ENCODE measurements around the gene NPTX1.
A peak's percentile ranks its signal among the peaks of the same experiment; 100 is the strongest.

Gene NPTX1

DNA sequence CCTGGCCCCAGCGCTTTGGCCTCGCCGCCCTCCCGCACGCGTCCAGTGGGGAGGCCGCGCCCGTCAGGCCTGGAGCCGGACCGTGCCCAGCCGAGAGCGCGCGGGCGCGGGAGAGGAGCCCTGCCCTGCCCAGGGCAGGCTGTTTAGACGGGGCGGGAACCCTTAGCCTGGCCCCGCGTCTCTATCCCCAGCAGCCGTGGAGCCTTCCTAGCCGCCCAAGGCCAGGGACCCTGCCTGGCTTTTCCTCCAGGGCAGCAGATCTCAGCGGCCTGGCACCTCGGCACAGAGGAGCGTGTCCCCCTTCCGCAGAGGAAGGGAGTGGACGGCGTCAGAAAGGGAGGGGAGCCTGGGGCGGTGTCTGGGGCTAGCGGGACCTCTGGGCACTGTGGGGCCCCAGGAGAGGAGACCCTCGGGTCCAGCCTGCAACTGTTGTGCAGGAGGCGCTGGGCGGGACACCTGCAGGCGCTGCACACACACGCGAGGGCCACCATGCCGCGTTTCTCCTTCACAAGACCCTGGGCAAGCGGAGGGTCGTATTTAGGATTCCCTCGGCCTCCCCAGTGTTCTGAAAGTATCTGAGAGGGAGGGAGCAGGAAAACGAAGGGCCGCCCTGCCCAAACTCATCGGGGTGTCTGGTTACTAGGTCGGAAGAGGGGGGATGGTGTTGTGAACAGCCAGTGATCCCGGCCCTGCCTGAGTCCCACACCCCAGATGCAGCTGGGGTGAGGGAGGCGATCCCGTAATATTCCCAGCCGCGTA lies 2.3 kb upstream of the NPTX1 start:
- no peak for DNase-seq (ENCODE audit: low read depth)
- no peak overlapping the region for H3K4me3 ChIP-seq (ENCODE audit: low read length)

DNA sequence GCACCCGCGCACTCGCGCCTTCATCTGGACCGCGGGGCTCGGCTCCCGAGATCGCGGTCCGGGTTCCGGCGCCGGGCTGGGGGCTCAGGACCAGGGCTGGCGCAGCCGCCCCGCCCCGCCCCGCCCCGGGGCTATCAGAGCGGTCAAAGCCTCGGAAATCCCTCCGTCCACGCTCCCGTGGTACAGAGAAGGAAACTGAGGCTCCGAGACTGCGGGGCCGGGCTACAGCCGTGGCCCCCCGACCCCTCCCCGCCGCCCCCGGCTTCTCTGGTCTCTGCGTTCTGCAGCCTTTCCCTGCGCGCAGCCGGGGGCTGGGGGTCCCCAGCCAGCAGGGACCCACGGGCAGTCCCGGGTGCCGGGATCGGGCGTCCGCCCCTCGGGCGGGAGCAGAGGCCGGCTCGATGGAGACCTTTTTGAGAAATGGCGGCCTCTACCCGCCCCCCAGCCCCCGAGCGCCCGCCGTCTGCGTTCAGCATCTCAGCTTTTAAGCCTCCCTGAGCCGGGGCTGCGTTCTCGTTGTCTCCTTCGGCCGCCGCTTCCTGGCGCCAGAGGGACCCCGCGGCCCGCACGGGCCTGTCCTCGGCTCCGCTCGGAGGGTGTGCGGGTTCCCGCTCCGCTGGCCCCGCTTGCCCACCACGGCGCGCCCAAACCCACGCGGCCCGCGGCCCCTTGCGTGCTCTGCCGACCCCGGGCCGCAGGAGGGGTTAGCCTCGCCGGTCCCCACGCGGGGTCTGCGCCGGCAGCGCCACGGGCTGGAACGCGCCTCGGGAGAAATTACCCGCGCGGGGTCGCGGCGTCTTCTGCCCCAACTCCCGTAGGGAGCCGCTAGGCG lies 1.5 kb upstream of the NPTX1 start:
- H3K4me3 ChIP-seq (ENCODE audit: low read length), result no peak overlapping the region
- TF ChIP-seq, protein P1, sequence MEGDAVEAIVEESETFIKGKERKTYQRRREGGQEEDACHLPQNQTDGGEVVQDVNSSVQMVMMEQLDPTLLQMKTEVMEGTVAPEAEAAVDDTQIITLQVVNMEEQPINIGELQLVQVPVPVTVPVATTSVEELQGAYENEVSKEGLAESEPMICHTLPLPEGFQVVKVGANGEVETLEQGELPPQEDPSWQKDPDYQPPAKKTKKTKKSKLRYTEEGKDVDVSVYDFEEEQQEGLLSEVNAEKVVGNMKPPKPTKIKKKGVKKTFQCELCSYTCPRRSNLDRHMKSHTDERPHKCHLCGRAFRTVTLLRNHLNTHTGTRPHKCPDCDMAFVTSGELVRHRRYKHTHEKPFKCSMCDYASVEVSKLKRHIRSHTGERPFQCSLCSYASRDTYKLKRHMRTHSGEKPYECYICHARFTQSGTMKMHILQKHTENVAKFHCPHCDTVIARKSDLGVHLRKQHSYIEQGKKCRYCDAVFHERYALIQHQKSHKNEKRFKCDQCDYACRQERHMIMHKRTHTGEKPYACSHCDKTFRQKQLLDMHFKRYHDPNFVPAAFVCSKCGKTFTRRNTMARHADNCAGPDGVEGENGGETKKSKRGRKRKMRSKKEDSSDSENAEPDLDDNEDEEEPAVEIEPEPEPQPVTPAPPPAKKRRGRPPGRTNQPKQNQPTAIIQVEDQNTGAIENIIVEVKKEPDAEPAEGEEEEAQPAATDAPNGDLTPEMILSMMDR (IDR thresholded peaks at IDR 0.05; ENCODE audit: insufficient read depth, low read depth, low read length, missing control alignments), result peak; percentile 33
- DNase-seq (ENCODE audit: low read depth), result peak; percentile 53

More for the DNA sequence above, 2.3 kb upstream of the NPTX1 start:
- TF ChIP-seq, protein P1 (IDR thresholded peaks at IDR 0.05; ENCODE audit: insufficient read depth, low read depth, low read length, missing control alignments), result no peak

DNA sequence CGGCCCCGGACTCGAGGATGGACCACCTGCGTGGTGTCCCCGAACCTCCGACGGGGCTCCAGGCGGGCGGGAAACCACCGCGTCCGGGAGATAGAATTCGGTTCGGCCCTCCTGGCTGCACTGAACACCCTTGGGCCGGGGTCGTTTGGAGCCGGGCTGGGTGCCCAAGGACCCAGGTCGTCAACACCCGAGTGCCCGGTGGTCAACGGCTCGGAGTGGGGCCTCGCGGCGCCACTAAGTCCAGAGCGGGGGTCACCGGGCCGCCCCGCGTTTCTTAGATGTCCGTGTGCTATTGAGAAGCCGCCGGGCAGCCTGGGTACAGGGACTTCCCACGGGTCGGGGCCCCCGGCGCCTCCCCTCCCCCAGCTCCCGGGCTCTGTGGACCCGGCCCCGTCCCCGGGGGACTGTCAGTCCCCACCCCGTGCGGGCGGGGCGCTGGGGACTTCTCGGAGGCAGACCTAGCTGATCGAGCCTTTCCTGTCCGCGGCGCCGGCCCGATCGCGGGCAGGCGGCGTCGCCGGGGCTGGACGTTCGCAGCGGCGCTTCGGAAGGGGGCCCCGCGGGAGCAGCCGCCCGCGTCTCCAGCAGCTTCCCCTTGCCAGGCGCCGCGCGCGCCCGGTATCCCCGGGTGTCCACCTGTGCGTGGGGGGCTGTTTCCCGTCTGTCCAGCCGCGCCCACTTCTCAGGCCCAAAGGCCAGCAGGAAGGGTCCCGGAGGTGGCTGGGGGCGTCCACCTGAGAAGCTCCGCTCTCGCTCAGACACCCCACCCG lies 655 bp upstream of the NPTX1 start:
- H3K4me3 ChIP-seq (ENCODE audit: low read length), result no peak overlapping the region
- DNase-seq (ENCODE audit: low read depth), result no peak
- TF ChIP-seq, protein P1 (IDR thresholded peaks at IDR 0.05; ENCODE audit: insufficient read depth, low read depth, low read length, missing control alignments), result no peak

DNA sequence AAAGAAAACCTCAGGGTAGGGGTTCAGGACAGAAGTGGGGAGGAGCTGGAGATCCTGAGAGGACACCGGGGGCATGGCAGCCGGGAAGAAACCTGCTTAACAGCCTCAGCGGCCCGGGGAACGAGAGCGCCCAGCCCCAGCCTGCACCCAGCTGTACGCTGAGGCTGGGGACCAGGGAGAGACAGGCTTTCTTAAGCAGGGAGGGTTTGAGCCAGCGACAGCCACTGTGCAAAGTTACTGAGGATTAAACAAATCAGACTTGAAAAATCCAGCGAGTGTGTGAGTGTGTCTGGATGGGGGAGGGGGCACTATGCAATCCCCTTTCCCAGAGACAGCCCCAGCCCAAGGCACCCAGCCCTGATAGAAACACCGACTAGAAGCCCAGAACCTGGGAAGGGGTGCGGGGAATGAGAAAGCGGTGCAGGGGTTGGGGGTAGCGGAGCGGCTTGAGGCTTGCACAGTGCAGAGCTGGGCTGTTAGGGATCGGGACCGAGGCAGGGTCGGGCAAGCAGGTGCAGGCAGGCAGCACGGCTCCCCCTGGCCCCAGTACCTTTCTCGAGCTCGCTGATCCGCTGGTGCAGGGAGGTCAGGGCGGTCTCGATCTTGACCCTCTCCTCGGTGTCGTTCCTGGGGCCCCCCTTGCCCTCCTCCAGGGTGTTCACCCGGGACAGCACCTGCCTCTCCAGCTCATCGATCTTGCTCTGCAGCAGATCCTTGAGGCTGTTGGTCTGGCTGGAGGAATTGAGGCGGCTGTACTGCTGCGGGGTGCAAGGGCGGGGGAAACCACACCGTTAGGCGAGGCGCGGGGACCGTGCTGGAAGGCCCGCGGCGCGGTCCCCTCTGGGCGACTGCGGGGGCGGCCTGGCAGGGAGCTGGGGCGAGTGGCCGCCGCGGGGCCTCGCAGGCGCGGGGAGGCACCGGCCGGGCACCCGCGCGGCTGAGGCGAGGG lies 1.2 kb downstream of the NPTX1 start:
- TF ChIP-seq, protein P1 (IDR thresholded peaks at IDR 0.05; ENCODE audit: insufficient read depth, low read depth, low read length, missing control alignments), result no peak
- DNase-seq (ENCODE audit: low read depth), result peak; percentile 21
- no peak overlapping the region for H3K4me3 ChIP-seq (ENCODE audit: low read length)

DNA sequence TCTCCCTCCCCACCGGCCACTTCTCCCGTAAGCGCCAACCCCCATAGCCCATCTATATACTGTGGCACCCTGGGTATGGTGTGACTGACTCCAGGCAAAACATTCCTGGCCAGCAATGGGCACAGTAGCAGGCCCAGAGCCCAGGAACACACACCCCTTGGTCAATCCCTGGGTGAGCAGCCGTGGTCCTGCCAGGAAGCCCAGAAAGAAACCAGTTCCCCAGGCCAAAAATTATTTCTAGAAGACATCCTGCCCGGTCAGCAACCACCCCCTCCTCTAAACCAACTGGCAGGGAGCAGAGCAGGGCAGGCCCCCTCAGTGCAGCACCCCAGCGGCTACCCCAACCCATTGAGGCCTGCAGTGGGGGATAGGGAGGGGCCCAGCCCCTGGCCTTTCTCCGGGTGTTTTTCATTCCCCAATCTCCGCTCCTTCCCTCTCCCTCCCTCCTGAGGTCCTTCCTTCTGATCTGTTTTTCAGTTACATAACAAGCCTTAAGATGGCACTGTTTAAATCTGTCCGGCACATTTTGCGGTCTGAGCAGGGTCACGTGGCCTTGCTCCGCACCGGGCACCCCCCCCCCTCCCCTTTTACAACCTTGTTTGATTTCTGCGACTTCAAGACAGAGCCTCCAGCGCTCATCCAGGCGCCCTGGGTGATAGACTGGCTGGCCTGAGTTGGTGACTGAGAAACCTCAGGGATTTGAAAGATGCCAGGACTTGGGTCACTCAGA lies 2.0 kb downstream of the NPTX1 start:
- DNase-seq (ENCODE audit: low read depth), result peak; percentile 28
- H3K4me3 ChIP-seq (ENCODE audit: low read length), result no peak overlapping the region
- TF ChIP-seq, protein P1 (IDR thresholded peaks at IDR 0.05; ENCODE audit: insufficient read depth, low read depth, low read length, missing control alignments), result no peak

All from epithelial cell of esophagus (primary cell).